Lower leg skin (tissue), 3 donors: ENCODE measurements around the gene ENPP3.

Experiments
- POLR2A ChIP-seq, 2 donors: fragments of 450-650 bp; IDR thresholded peaks; one replicate each; pipeline ENCODE4 v1.6.1; 2016 to 2017; ENCODE audit warnings: antibody characterized with exemption in 2 of 2, mild to moderate bottlenecking in 1 of 2, moderate library complexity in 1 of 2
- TF ChIP-seq, protein P1 (sequence below), 3 donors: fragments of 450-650 bp; IDR thresholded peaks; one replicate each; pipeline ENCODE4 v1.5.1; 2016; ENCODE audit warnings: antibody characterized with exemption in 3 of 3, mild to moderate bottlenecking in 3 of 3, moderate library complexity in 2 of 3

GRCh38 chr6:131688286-131688685, 51.2 kb downstream of the ENPP3 start:
- TF ChIP-seq, protein P1, sequence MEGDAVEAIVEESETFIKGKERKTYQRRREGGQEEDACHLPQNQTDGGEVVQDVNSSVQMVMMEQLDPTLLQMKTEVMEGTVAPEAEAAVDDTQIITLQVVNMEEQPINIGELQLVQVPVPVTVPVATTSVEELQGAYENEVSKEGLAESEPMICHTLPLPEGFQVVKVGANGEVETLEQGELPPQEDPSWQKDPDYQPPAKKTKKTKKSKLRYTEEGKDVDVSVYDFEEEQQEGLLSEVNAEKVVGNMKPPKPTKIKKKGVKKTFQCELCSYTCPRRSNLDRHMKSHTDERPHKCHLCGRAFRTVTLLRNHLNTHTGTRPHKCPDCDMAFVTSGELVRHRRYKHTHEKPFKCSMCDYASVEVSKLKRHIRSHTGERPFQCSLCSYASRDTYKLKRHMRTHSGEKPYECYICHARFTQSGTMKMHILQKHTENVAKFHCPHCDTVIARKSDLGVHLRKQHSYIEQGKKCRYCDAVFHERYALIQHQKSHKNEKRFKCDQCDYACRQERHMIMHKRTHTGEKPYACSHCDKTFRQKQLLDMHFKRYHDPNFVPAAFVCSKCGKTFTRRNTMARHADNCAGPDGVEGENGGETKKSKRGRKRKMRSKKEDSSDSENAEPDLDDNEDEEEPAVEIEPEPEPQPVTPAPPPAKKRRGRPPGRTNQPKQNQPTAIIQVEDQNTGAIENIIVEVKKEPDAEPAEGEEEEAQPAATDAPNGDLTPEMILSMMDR (IDR thresholded peaks at IDR 0.05): no peak
- TF ChIP-seq POLR2A (IDR thresholded peaks at IDR 0.05): no peak
